HG02759 (cell line): ENCODE measurements around the gene PIEZO1.

Experiments
- ATAC-seq: cut with Tn5 transposase; IDR thresholded peaks from one replicate; pipeline ENCODE4 v1.9.1; 2021; ENCODE audit warnings: mild to moderate bottlenecking, moderate library complexity; ENCODE audit not compliant: unreplicated experiment

The PIEZO1 gene

DNA sequence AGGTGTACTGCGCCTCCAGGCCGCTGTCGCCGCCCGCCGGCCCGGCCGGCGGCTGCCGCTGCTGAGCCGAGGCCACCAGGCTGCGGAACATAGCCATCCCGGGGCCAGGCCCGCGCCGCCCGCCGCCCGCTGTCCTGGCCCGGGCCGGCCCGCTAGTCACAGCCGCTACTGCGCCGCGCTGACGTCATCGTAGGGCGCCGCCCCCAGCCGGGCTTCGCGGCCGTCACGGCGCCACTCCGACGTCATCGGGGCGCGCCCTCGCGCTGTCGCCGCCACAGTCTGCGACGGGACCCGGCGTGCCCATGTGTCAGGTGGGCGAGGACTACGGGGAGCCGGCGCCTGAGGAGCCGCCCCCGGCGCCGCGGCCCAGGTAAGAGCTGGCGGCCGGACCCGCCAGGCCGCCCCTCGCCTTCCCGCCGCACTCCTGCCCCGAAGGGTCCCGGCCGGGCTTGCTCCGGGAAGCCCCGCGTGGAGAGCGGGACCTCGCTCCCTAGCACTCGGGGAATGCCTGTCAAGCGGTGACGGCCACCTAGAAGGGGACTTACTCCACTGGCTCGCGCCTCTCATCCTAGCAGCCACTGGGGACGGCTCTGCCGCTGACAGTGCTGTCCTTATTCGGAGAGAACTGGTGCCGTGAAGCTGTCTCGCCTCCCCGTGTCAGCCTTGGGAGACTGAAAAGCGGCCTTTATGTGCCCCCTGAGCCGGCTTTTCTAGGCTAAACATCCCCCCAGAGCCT, 78.6 kb downstream of the PIEZO1 start, which contains the start of the genes CTU2 and RNF166:
Gene CTU2, plus strand, starts transcription at position 275 of the 736 bp plus-strand sequence. Its CDS starts 28 bp downstream, at position 303.
Gene RNF166, minus strand, starts transcription at position 180 of the 736 bp plus-strand sequence. Its CDS starts 83 bp downstream, at position 97.
- ATAC-seq = peak; percentile 75

DNA sequence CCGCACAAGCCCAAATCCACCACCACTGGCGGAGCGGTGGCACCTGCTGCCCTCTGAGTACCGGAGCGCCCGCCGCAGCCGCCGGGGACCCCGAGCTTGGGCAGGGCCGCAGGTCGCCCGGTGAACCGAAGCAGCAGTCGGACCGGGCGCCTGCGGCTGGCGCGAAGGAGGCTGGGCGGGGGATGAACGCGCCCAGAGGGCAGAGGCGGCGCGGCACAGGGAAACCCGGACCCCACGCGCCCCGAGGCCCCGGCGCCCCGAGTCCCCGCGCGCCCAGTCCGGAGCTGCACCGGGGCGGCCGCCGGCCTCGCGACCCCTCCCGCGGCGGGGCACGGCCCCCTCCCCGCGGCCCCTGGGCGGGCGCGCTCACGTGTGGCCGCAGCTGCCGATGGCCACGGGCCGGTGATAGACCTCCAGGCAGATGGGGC, 79.2 kb downstream of the PIEZO1 start:
- peak; percentile 31 for ATAC-seq

DNA sequence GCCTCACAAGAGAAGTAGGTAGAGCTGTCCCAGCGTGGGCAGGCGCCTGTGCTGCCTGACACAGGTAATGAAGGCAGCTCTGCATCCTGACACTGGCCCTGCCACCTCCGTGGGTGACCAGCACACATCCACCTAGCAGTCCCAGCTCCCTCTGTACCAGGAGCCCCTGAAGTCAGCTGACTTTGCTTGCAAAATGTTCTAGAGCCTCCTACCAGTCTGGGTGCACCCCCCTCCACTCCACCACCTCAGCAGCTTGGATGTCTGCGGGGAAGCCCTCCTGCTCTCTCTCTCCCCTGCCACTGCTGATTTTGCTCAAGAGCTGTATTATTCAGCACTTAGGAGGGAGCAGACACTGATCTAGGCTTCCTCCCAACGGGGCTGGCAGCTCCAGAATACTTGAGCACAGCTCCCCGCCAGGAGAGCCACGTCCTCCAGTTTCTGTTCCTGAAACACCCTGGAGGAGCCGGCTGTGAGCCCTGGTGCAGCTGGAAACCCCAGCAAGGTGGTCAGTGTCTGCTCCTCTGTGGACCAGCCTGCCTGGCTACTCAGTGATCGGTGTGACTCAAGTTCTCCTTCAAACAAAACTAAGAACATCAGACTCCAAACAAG, 79.8 kb downstream of the PIEZO1 start:
- no peak for ATAC-seq

DNA sequence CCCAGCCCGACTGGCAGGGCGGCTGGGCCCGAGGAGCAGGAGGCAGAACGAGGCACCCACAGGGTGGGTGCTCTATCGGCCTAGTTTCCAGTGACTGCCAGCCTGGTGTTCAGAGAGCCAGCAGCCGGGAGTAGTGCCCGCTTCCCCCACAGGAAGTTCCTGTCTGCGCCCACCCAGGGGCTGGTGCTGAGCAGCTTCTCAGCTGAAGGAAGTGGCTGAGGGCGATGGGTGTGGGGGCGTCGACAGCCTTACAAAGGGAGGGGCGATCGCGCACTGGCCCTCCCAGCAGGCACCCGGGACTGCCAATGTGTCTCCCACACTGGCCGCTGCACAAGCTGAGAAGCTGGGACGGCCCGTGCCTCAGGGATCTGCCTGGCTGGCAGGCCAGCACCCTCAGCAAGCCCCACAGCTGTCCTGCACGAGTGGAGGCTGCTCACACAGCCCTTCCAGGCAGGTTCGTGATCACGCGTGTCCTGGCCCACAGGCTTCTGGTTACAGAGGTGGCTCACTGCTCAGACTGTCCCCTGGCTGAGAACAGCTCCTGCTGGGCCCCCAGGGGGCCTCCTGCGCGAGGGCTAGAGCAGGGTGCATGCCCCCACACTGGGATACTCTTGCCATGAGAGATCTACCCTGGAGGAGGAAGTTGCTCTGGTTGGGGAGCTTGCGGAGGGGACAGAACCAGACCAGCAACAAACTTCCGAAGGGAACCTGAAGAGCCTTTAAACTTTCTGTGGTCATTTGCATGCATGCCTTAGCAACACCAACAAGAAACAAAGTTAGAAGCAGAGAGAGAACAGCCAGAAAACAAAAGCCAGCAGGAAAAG, 81.3 kb downstream of the PIEZO1 start:
- no peak for ATAC-seq

DNA sequence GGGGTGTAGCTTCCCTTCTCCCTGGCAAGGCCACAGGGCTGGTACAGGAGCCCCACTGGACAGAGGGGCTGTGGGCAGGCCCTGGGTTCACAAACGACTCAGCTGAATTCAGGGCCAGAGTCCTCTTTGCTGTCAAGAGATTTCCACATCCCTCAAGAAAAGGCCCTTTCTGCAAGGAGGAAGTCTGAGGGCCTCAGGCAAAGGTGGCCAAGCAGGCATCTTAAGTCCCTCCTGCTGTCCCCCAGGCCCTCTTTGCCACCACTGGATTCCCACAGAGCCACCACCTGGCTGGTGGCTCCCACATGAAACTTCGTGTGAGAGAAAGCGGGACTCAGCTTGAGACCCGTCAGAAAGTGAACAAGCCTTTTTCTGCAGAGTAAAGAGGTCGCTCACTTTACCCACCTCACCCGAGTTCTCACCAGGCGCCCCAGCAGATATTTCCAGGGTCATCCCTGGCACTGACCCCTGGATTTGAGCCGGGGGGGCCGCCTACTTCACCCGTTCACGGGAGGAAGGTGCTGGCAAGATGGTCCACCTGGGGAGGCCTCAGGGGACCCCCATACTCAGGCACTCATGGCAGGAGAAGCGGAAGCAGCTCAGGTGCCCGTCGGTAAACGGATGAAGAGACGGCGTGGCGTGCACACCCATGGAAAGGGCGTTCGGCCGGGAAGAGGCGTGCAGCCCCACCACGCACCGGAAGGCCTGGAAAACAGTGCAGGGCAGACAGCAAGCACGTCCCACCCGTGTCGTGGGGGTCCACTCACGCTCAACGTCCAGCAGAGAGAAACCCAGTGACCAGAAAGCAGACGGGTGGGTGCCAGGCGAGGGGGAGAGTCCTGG, 82.4 kb downstream of the PIEZO1 start:
- ATAC-seq = no peak

DNA sequence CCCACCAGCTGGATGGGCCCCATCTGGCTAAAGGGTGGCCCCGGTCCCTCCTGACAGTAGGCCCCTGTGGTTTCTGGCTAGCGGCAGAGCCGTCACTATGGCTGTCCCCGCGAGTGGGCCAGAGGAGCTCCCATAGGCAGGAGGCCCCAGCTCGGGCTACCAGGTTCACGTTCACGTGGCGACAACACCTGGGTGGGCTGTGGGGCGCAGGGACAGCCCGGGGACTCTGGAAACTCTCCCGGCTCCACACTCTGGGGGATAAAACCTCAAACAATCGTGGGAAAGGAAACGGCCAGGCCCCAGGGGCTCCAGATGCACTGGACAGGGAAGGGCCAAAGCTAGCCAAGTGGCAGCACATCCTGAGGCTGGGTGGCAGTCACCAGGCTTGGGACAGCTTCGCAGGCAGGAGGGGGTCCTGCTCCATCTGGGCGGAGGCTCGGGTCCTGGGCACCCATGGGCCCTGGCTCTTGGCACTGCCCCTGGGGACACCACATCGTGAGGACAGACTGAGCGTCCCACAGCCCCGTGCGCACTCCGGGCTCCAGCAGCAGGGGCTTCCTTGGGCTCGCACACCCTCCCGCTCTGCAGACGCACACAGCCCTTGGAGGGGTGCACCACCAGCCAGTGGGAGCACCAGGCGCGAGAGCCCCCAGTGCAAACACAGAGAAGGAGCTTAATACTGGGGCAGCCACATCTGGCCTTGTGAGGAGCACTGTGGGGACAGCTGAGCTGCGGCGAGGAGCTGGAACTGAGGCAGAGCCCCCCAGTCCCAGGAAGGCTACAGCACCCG, 83.2 kb downstream of the PIEZO1 start:
- no peak for ATAC-seq

DNA sequence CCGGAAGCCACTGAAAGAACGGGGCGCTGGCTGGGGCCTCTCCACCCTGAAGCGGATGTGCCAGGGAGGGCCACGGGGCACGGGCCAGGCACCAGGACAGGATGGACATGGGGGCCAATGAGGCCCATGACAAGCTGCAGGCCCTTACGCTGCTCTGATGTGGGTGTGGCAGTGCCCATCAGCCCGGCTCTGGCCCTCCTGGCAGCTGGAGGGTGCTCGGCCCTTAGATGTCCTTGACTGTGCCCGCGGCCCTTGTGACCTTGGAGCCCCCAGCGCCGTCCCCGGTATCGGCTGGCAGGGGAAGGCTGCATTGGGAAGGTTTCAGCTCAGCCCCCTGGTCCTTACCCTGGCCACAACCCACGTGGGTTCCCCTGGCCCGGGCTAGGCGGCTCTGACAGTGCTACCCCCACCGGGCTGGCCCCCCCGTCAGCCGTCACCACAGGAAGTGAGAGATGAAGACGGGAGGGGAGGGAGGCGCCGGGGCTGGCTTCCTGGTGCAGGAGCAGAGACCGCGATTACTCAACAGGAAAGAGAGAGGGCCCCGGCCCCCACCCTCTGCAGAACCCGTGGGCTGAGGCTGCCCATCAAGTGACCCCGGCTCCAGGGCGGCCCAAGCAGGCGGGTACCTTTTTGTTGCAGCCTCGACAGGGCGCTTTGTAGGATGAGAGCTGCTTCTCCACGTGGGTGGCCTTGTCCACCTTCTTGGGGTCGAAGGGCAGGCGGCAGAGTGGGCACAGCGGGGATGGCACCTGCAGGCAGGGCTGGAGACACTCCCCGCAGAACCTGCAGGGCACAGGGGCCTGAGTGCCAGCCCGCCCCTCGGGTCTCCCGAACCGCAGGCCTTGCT, 84.2 kb downstream of the PIEZO1 start:
- ATAC-seq = peak; percentile 75

DNA sequence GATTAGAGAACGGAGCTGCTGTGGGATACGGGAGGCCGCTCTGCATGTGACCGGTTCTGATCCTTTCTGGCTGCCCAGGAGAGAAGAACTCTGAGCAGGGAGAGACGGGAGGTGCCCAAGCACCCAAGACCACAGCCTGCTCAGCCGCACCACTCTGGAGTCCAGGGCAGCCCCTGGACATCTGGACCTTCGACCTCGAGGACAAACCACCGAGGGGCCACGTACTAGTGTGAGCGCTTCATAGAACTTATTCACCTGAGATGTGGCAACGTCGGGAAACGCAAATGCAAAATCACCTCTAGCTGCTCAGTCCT, 84.7 kb downstream of the PIEZO1 start:
- ATAC-seq = no peak

DNA sequence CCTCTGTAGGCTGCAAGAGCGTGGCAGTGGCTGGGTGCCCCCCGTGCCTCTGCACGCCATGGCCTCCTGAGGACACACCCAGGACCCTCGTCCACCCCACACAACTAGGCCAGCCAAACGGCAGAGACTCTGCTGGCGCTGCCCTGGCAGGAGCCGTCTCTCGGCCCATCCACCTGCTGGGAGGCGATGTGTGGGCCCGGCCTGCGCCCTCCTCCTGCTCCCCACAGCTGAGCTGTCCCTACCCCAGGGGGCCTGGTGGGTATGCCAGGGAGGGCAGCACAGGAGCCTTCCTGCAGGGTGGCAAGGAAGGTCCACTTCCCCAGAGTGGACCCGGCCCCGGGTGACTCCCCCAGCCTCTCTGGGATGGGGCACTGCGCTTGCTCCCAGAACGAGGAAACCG, 85.8 kb downstream of the PIEZO1 start:
- no peak for ATAC-seq

DNA sequence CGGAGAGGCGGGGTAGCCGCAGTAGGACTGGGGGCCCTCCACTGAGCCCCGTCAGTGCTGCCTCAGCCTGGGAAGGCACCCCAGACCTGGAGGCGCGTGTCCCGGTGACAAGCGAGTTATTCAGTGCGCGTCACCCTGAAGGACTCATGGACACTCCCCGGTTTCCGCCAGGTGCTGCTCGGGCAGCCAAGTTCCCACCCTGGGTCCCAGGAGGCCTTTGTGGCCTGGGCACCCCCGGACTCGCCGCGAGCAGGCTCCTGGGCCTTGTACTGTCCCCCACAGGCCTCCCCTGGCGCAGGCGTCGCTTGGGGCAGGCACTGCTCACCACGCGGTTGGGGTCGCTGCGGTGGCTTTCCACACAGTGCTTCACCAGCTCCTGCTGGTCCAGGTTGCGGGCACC, 86.4 kb downstream of the PIEZO1 start:
- ATAC-seq = no peak

DNA sequence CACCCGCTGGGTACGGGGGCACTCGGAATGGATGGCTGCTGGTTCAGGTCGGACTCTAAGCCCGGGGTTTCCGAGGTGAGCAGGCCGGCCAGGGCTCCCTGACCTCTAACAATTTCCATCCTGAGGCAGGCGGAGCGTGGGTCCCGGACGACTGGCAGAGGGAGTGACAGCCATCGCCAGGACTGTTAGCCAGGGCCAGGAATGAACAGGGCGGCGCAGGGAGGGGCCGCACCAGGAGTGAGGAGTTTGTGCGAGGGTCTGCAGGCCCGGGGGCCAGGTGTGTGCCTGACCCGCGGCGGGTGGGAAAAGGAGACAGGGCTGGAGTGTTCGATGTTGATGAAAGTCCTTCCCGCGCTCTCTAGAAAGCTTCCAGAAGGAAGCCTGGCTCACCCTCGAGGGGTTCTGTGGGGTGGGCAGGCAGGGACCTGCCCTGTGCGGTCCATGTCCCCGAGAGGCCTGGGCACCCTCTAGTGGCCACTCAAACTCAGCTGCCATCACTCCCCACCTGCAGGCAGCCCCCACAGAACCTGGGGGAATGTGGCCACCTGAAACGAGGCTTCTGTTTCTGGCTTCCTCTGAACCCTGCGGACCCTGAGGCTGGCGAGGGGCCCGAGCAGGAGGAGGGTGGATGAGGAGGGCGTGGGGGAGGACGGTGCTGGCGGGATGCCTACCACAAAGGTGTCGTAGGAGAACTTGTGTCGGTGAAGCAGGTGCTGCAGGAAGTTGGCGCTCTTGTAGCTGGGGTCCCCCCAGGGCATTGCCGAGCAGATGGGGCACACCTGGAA, 87.0 kb downstream of the PIEZO1 start:
- ATAC-seq = no peak

DNA sequence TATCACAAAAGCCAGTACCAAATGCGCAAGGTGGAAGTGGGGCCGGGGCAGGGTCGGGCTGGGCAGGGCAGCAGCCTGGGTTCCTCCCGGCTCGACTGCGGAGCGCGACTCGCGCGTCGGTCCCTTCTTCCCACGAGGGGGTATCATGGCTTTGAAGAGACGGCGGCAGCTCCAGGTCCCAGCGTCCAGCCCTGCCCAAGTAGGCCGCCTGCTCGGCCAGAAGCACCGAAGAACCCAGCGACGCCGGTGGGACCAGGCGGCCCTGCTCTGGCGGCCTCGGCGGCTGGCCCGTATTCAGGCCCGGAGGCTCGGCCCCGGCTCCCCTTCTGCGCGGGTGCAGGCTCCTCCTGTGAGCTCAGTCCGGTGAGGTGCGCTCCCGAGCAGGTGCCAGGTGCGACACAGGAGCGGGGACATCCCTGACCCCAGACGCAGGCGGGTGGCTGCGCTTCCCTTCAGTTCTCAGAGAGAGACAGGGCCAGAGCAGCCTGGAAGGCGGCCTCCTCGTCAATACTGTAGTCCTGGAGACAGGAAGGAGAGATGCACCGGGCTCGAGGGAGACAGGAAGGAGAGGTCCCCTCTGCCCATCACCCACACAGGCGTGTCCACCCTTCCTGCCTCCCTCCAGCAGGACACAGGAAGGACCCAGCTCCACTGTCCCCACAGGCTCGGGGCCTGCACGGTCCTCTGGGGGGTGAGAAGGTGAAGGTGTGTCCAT, 87.7 kb downstream of the PIEZO1 start:
- no peak for ATAC-seq

DNA sequence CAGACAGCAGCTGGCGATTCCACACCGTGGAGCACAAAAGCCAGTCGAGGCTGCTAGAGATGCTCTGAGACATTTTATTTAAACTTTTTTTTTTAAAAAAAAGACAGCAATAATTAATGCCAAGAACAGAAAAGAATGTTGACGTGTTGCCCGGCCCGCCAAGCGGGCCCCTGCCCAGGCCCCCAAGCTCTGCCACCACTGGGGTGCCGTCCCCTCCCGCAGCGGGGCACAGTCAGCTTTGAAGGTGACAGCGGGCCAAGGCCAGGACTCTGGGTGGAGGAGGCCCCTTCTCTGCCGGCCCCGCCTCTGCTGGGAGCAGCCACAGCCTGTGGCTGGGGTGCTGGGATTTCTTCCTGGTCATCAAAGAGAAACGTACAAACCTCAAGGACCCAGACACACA, 88.6 kb downstream of the PIEZO1 start:
- no peak for ATAC-seq

DNA sequence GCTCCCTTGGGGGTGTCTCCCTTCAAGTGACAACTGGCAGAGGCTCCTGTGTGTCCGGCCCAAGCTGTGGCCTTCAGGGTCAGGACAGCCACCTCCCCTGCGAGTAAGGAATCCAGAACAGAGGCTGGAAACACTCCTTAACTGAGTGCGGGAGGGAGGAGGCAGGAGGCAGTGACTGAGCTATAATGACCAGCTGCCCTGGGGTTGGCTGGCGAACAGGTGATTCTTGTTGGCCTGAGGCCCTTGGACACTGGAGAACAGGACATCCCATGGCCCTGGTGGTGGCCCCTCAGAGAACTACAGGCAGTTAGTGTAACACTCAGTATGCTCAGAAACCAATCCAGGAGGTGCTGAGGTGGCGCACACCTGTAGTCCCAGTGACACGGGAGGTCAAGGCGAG, 89.3 kb downstream of the PIEZO1 start:
- ATAC-seq = no peak

DNA sequence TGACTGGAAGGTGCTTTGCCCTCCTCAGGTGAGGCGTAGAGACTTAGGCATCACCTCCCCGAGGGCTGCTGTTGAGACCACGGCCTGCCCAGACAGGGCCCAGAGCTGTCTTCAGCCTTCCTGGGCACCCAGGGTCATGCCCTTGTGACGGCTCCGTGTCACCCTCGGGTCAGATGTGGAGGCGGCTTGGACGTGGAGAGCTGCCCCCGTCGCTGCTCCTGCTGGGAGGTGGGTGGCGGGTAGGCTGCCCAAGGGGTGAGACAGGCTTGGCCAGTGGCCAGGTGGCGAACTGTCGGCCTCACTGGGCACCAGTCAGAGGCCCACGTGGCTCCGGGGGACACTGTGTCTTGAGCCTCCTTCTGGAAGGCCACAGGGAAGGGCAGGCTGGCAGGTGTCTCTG, 89.8 kb downstream of the PIEZO1 start:
- ATAC-seq = no peak

DNA sequence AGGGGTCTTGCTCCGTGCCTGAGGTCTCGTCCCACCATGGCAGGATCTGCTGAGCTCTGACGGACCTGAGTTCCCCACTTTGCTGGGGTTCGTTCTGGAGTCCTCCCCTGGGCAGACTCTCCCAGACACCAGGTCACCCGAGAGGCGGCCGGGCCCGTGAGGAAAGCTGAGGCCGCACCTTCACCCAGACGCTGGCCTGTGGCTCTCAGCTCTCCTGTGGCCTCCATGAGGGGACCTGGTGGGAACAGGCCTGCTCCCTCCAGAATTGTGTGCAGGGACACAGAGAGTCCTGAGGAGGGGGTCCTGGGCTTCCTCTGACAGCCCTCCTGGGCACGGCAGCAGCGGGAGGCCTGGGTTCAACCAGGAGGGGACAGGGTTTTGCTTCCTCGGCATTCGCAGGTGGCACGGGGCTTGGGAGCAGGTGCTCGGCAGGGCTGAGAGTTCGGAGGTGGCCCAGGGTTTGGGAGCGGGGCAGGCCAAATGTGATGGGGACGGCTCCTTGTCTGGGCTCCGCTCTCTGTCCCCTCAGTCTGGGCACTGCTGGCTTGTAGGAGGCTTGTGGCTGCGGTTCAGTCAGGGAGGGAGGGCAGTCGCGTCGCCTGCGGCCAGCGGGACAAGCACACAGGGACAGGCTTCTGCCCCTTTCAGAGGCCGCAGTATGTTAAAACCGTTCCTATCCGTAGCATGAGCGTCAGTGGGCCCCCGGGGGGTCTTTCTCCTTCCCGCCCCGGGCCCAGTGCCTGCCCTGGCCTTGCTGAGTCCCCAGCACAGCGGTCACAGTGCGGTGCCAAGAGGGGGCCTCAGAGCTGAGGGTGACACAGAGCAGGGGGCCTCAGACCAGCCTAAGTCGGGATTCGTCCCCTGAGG, 90.6 kb downstream of the PIEZO1 start:
- ATAC-seq = no peak
